Endodermal cell (in vitro differentiated cells): ENCODE results near the gene ZNF560. TPM values are rescaled to one million over a fixed set of nuclear protein-coding genes. Genes with fewer than 3 reads are reported as not detected.
A peak's percentile ranks its signal among the peaks of the same experiment; 100 is the strongest.

Source experiments
- DNase-seq: peaks from one replicate; pipeline ENCODE4 v3.0.0-alpha.2; 2017
- H3K27ac ChIP-seq: 2 replicates; pipeline ENCODE4 v1.5.1; 2013; ENCODE audit warnings: mild to moderate bottlenecking, low read depth, low read length, moderate library complexity
- H3K27me3 ChIP-seq: 2 replicates; pipeline ENCODE4 v1.6.1; 2013; ENCODE audit warnings: mild to moderate bottlenecking, low read length, moderate library complexity; ENCODE audit not compliant: insufficient read depth, control insufficient read depth, poor library complexity, severe bottlenecking
- H3K36me3 ChIP-seq: 2 replicates; pipeline ENCODE4 v1.7.0; 2013; ENCODE audit warnings: mild to moderate bottlenecking, low read length, moderate library complexity; ENCODE audit not compliant: control insufficient read depth, insufficient read depth
- H3K4me1 ChIP-seq: one replicate; pipeline ENCODE4 v1.7.0; 2013; ENCODE audit warnings: low read length; ENCODE audit not compliant: control insufficient read depth, insufficient read depth
- H3K4me3 ChIP-seq: 2 replicates; pipeline ENCODE4 v1.5.1; 2013; ENCODE audit warnings: mild to moderate bottlenecking, low read length, moderate library complexity
- H3K9ac ChIP-seq: 2 replicates; pipeline ENCODE4 v1.6.1; 2013; ENCODE audit warnings: mild to moderate bottlenecking, low read length, moderate library complexity; ENCODE audit not compliant: poor library complexity, severe bottlenecking; ENCODE audit errors: extremely low read depth
- H3K9me3 ChIP-seq: 2 replicates; pipeline ENCODE4 v1.6.1; 2013; ENCODE audit warnings: mild to moderate bottlenecking, low read length, moderate library complexity; ENCODE audit not compliant: control insufficient read depth
- H3K27ac Mint-ChIP-seq: 2 replicates; pipeline ENCODE4 v1.8.0; 2020; ENCODE audit warnings: mixed read lengths
- H3K27me3 Mint-ChIP-seq: 2 replicates; pipeline ENCODE4 v1.8.0; 2021; ENCODE audit warnings: mild to moderate bottlenecking, mixed read lengths; ENCODE audit not compliant: insufficient read depth
- H3K36me3 Mint-ChIP-seq: 2 replicates; pipeline ENCODE4 v1.8.0; 2020; ENCODE audit warnings: low read depth, mixed read lengths
- H3K4me1 Mint-ChIP-seq: 2 replicates; pipeline ENCODE4 v1.8.0; 2020; ENCODE audit warnings: mixed read lengths
- H3K4me3 Mint-ChIP-seq: 2 replicates; pipeline ENCODE4 v1.8.0; 2020; ENCODE audit warnings: mild to moderate bottlenecking, moderate library complexity, mixed read lengths
- H3K9me3 Mint-ChIP-seq: 2 replicates; pipeline ENCODE4 v1.8.0; 2020; ENCODE audit warnings: mild to moderate bottlenecking, mixed read lengths
- CTCF ChIP-seq: fragments of 200-600 bp; sonication (generic); conservative IDR thresholded peaks from 2 replicates; pipeline ENCODE4 v1.5.0; 2021; ENCODE audit warnings: antibody characterized with exemption, mild to moderate bottlenecking
- WGBS, 2 experiments: methylation state at CpG; one replicate each; pipeline versions ENCODE4 v1.1.5 to v1.1.7; 2013; ENCODE audit warnings: missing lambda C conversion rate in 2 of 2, mixed read lengths in 1 of 2; ENCODE audit not compliant: insufficient coverage in 1 of 2, insufficient read length in 1 of 2; 5-methylcytosine and 5-hydroxymethylcytosine counted together
- total RNA-seq, 2 donors: library from RNA; stranded (reverse); fragmentation: NEBNext Ultra II Directional in 1 of 2; extraction: Animal tissue kit (Norgen Biotek cat#: 25700) in 1 of 2; gene quantifications; 2 replicates in 1 of 2; 3 replicates in 1 of 2; pipeline ENCODE4 v1.2.1, GENCODE V29; 2021

ZNF560 gene
- total RNA-seq, 2 donors from 2014 or later = not detected

GRCh38 chr19:9485140-9485539, 13.3 kb downstream of the ZNF560 start:
- H3K27ac Mint-ChIP-seq = no peak overlapping the region
- H3K36me3 Mint-ChIP-seq = peaks cover 5% of the 10 kb centered on the region
- H3K27me3 Mint-ChIP-seq = no peaks in the 10 kb centered on the region
- H3K9me3 Mint-ChIP-seq = peaks cover 93% of the 10 kb centered on the region
- H3K27ac ChIP-seq = no peak overlapping the region
- TF ChIP-seq CTCF = no peak
- no peaks in the 10 kb centered on the region for H3K27me3 ChIP-seq
- DNase-seq = no peak
- no peaks in the 10 kb centered on the region for H3K36me3 ChIP-seq
- peaks cover 52% of the 10 kb centered on the region for H3K9me3 ChIP-seq
- no peak overlapping the region for H3K4me3 Mint-ChIP-seq
- no peaks in the 10 kb centered on the region for H3K4me1 ChIP-seq
- 69 to 77% methylated on average over 2 of the region's 2 CpGs for WGBS, 2 experiments
- no peak overlapping the region for H3K9ac ChIP-seq
- H3K4me1 Mint-ChIP-seq = no peaks in the 10 kb centered on the region
- H3K4me3 ChIP-seq = peak overlapping the region; percentile 38

GRCh38 chr19:9474975-9475374, 23.4 kb downstream of the ZNF560 start:
- no peak overlapping the region for H3K4me3 Mint-ChIP-seq
- H3K9me3 Mint-ChIP-seq = peaks cover 95% of the 10 kb centered on the region
- Histone ChIP-seq H3K27me3 (no peaks in the 10 kb centered on the region), H3K9ac (no peak overlapping the region), H3K9me3 (peaks cover 87% of the 10 kb centered on the region), H3K4me1 (no peaks in the 10 kb centered on the region), H3K36me3 (no peaks in the 10 kb centered on the region), H3K27ac (no peak overlapping the region), H3K4me3 (no peak overlapping the region)
- TF ChIP-seq CTCF = no peak
- DNase-seq = no peak
- no peak overlapping the region for H3K27ac Mint-ChIP-seq
- H3K4me1 Mint-ChIP-seq = no peaks in the 10 kb centered on the region
- no peaks in the 10 kb centered on the region for H3K27me3 Mint-ChIP-seq
- no peaks in the 10 kb centered on the region for H3K36me3 Mint-ChIP-seq

- H3K27me3 Mint-ChIP-seq = no peaks in the 10 kb centered on the region
- H3K4me1 ChIP-seq = no peaks in the 10 kb centered on the region
- DNase-seq = no peak
- H3K27me3 ChIP-seq = no peaks in the 10 kb centered on the region
- 84 to 87% methylated on average over 5 to 7 of the region's 7 CpGs for WGBS, 2 experiments
- peaks cover 1% of the 10 kb centered on the region for H3K36me3 Mint-ChIP-seq
- peaks cover 96% of the 10 kb centered on the region for H3K9me3 Mint-ChIP-seq
- H3K27ac ChIP-seq = no peak overlapping the region
- TF ChIP-seq CTCF = no peak
- H3K9ac ChIP-seq = no peak overlapping the region
- H3K27ac Mint-ChIP-seq = no peak overlapping the region
- no peak overlapping the region for H3K4me3 Mint-ChIP-seq
- no peak overlapping the region for H3K4me3 ChIP-seq
- no peaks in the 10 kb centered on the region for H3K36me3 ChIP-seq
- H3K4me1 Mint-ChIP-seq = no peaks in the 10 kb centered on the region
- peaks cover 88% of the 10 kb centered on the region for H3K9me3 ChIP-seq
These were observed 31.3 kb downstream of the ZNF560 start for GRCh38 chr19:9467161-9467560.
